Lower lobe of right lung (tissue), 2 donors: ENCODE data around the gene YLPM1. TPM values are rescaled to one million over a fixed set of nuclear protein-coding genes. Genes with fewer than 3 reads are reported as not detected.

Experiments used
- ATAC-seq, 2 donors: fragments of 200-7000 bp; cut with Tn5 transposase; one replicate each; pipeline ENCODE4 v1.9.1; 2020 to 2022; ENCODE audit warnings: mild to moderate bottlenecking in 2 of 2, moderate library complexity in 2 of 2
- DNase-seq: peaks from one replicate; pipeline ENCODE4 v3.0.0-alpha.2; 2020
- H3K27ac ChIP-seq: fragments of 200-600 bp; one replicate; pipeline ENCODE4 v1.8.0; 2022
- H3K27me3 ChIP-seq: fragments of 200-600 bp; one replicate; pipeline ENCODE4 v1.8.0; 2022; ENCODE audit warnings: low read depth
- H3K36me3 ChIP-seq: fragments of 200-600 bp; one replicate; pipeline ENCODE4 v1.8.0; 2022; ENCODE audit warnings: mild to moderate bottlenecking
- H3K4me1 ChIP-seq: fragments of 200-600 bp; one replicate; pipeline ENCODE4 v1.8.0; 2022
- H3K4me3 ChIP-seq: fragments of 200-600 bp; one replicate; pipeline ENCODE4 v1.8.0; 2022; ENCODE audit warnings: mild to moderate bottlenecking
- H3K9me3 ChIP-seq: fragments of 200-600 bp; one replicate; pipeline ENCODE4 v1.8.0; 2022
- intact Hi-C: fragments of 100-400 bp; cut with DNase I; formaldehyde crosslinking; loops from one replicate; pipeline ENCODE4 v1.11.0; 2022
- total RNA-seq: library from RNA; stranded (reverse); fragmentation: NEBNext Ultra II Directional; extraction: Animal tissue kit (Norgen Biotek cat#: 25700); gene quantifications from one replicate; pipeline ENCODE4 v1.2.1, GENCODE V29; 2021
- TF ChIP-seq, protein P1 (sequence below): fragments of 200-600 bp; IDR thresholded peaks from one replicate; pipeline ENCODE4 v1.8.0; 2022; ENCODE audit warnings: antibody characterized with exemption, mild to moderate bottlenecking
- donor health status: DM: no; HTN: yes; CAD: no; lungs with severe emphysema.

The YLPM1 gene
- total RNA-seq, 1 donor from 2014 or later, result 58.0 TPM

- peaks cover 76% of the 10 kb centered on the region for H3K36me3 ChIP-seq
- intact Hi-C loops, result no loop called here
- TF ChIP-seq, protein P1, sequence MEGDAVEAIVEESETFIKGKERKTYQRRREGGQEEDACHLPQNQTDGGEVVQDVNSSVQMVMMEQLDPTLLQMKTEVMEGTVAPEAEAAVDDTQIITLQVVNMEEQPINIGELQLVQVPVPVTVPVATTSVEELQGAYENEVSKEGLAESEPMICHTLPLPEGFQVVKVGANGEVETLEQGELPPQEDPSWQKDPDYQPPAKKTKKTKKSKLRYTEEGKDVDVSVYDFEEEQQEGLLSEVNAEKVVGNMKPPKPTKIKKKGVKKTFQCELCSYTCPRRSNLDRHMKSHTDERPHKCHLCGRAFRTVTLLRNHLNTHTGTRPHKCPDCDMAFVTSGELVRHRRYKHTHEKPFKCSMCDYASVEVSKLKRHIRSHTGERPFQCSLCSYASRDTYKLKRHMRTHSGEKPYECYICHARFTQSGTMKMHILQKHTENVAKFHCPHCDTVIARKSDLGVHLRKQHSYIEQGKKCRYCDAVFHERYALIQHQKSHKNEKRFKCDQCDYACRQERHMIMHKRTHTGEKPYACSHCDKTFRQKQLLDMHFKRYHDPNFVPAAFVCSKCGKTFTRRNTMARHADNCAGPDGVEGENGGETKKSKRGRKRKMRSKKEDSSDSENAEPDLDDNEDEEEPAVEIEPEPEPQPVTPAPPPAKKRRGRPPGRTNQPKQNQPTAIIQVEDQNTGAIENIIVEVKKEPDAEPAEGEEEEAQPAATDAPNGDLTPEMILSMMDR, result no peak
- H3K4me1 ChIP-seq, result no peaks in the 10 kb centered on the region
- H3K27me3 ChIP-seq, result no peaks in the 10 kb centered on the region
- no peak for ATAC-seq
- H3K9me3 ChIP-seq, result no peaks in the 10 kb centered on the region
- no peak for DNase-seq
- no peak overlapping the region for H3K4me3 ChIP-seq
- H3K27ac ChIP-seq, result no peak overlapping the region
Observed at GRCh38 chr14:74733221-74733620, 29.9 kb upstream of the YLPM1 start.

DNA sequence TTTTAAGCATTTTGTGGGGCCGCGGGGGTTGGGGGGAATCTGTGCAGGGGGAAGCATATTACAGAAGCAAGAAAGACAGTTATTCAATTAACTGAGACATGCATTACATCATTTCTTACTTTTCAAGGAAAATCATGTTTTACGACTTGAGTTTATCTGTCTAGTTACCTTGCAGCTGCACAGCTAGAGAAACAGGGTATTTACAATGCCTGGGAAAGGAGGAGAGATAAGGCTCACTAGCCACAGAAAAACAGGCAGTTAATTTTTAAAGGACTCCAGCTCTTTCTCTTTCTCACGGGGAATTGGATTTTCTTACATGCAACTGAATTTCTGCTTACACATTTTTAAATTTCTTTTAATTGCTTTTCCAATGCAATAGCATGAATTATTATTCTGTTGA is 28.0 kb upstream of the YLPM1 start:
- Histone ChIP-seq H3K9me3 (no peaks in the 10 kb centered on the region), H3K4me1 (no peaks in the 10 kb centered on the region), H3K36me3 (peaks cover 89% of the 10 kb centered on the region), H3K27ac (no peak overlapping the region), H3K4me3 (no peak overlapping the region), H3K27me3 (no peaks in the 10 kb centered on the region)
- DNase-seq, result no peak
- intact Hi-C loops, result no loop called here
- TF ChIP-seq, protein P1, result no peak
- no peak for ATAC-seq

DNA sequence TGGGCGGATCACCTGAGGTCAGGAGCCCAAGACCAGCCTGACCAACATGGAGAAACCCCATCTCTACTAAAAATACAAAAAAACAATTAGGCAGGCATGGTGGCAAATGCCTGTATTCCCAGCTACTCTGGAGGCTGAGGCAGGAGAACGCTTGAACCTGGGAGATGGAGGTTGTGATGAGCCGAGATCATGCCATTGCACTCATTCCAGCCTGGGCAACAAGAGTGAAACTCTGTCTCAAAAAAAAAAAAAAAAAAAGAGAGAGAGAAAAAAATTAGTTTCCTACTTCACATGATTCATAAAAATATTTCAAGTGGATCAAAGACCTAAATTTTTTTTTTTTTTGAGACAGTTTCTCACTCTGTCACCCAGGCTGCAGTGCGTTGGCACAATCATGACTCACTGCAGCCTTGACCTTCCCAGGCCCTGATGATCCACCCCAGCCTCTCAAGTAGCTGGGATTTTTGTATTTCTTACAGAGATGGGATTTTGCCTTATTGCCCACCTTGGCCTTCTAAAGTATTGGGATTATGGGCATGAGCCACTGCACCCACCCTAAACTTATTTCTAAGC is 25.3 kb upstream of the YLPM1 start:
- no peaks in the 10 kb centered on the region for H3K9me3 ChIP-seq
- H3K4me3 ChIP-seq, result no peak overlapping the region
- no peaks in the 10 kb centered on the region for H3K27me3 ChIP-seq
- ATAC-seq (no peak), DNase-seq (no peak)
- H3K27ac ChIP-seq, result no peak overlapping the region
- intact Hi-C loops, result no loop called here
- TF ChIP-seq, protein P1, result no peak
- H3K4me1 ChIP-seq, result no peaks in the 10 kb centered on the region
- peaks cover 65% of the 10 kb centered on the region for H3K36me3 ChIP-seq

DNA sequence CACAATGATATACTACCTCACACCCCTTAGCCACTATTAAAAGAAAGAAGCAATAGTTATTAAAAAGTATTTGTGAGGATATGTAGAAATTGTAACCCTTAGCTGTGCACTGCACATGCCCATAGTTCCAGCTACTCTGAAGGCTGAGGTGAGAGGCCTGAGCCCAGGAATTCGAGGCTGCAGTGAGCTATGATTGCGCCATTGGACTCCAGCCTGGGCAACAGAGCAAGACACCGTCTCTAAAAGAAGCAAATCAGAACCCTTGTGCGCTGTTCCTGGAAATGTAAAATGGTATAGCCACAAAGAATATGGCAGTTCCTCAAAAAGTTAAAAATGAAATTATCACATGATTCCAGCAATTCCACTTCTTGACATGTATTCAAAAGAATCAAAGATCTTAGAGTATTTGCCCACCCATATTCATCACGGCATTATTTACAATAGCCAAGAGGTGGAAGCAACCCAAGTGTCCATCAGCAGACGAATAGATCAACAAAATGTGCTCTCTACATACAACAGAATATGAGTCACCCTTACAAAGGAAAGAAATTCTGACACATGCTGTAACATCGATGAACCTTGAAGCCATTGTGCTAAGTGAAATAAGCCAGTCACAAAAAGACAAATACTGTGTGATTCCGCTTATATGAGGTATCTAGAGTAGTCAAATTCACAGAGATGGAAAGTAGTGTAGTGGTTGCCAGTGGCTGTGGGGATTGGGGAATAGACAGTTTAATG is 23.7 kb upstream of the YLPM1 start:
- ATAC-seq, result no peak
- H3K4me3 ChIP-seq, result no peak overlapping the region
- TF ChIP-seq, protein P1, result no peak
- H3K27ac ChIP-seq, result no peak overlapping the region
- peaks cover 48% of the 10 kb centered on the region for H3K36me3 ChIP-seq
- no peaks in the 10 kb centered on the region for H3K27me3 ChIP-seq
- DNase-seq, result no peak
- intact Hi-C loops, result no loop called here
- H3K4me1 ChIP-seq, result no peaks in the 10 kb centered on the region
- no peaks in the 10 kb centered on the region for H3K9me3 ChIP-seq

DNA sequence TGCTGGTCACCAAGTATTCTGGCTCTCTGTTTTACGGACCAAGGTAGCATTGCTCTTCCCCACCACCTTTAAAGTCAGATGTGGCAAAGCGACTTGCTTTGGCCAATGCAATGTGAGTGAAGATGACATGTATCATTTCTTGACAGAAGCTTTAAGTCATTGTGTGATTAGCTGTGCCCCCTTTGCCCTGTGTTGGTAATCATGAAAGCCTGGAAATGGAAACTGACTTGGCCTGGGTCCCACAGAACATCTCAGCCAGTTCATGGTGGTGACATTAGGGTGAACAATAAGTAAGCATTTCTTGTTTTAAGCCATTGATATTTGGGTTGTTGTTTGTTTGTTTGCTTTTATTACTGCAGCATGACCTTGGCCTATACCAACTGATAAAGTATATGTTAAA is 15.9 kb upstream of the YLPM1 start:
- Histone ChIP-seq H3K36me3 (no peaks in the 10 kb centered on the region), H3K4me1 (no peaks in the 10 kb centered on the region), H3K27me3 (no peaks in the 10 kb centered on the region), H3K9me3 (no peaks in the 10 kb centered on the region), H3K4me3 (no peak overlapping the region), H3K27ac (no peak overlapping the region)
- intact Hi-C loops, result no loop called here
- ATAC-seq (no peak), DNase-seq (no peak)
- TF ChIP-seq, protein P1, result no peak
